Gastroesophageal sphincter (tissue), 3 donors: ENCODE data around the gene MAML3.

ENCODE experiments used
- CTCF ChIP-seq, 4 experiments: fragments of 200-600 bp in 2 of 4; fragments of 450-650 bp in 2 of 4; sonication (generic) in 1 of 4; IDR thresholded peaks; one replicate each; pipeline ENCODE4 v1.5.1; 2017 to 2019; ENCODE audit warnings: antibody characterized with exemption in 4 of 4, mild to moderate bottlenecking in 2 of 4, moderate library complexity in 2 of 4
- POLR2AphosphoS5 ChIP-seq: sonication (generic); formaldehyde crosslinking; IDR thresholded peaks from one replicate; pipeline ENCODE4 v1.6.1; 2017; ENCODE audit warnings: antibody characterized with exemption

- TF ChIP-seq CTCF (IDR thresholded peaks at IDR 0.05) (no peak), POLR2AphosphoS5 (no peak)
These were observed 309.9 kb downstream of the MAML3 start for GRCh38 chr4:139844057-139844456.
